Measurements from ENCODE around the gene AOC1. TPM values are rescaled to one million over a fixed set of nuclear protein-coding genes. Genes with fewer than 3 reads are reported as not detected.

Gene AOC1
- total RNA-seq (2022; extraction: Qiagen RNA extraction), result 0.02 to 0.07 TPM (median 0.05 TPM) in 4 of 5 replicates, not detected in the other

GRCh38 chr7:150852371-150852905, at the start of gene AOC1:
Gene AOC1, plus strand, starts transcription at chr7:150852517. Its CDS starts 3,954 bp downstream, at chr7:150856471.

Other genes starting within 250 kb of the AOC1 start
- gene GIMAP6, start 220.1 kb upstream of the AOC1 start, total RNA-seq (2022; extraction: Qiagen RNA extraction), result not detected in 5 replicates
- gene GIMAP2, start 166.8 kb upstream of the AOC1 start, total RNA-seq (2022; extraction: Qiagen RNA extraction), result not detected in 5 replicates
- gene GIMAP1, start 135.9 kb upstream of the AOC1 start, total RNA-seq (2022; extraction: Qiagen RNA extraction), result not detected in 5 replicates
- gene GIMAP5, start 115.1 kb upstream of the AOC1 start, total RNA-seq (2022; extraction: Qiagen RNA extraction), result 0.05 to 0.11 TPM (median 0.08 TPM) in 3 of 5 replicates, not detected in the others
- gene TMEM176B, start 52.2 kb upstream of the AOC1 start, total RNA-seq (2022; extraction: Qiagen RNA extraction), result 0.06 to 0.17 TPM (median 0.14 TPM) in 3 of 5 replicates, not detected in the others
- gene TMEM176A, start 51.7 kb upstream of the AOC1 start, total RNA-seq (2022; extraction: Qiagen RNA extraction), result 0.16 TPM in 1 of 5 replicates, not detected in the others
- gene KCNH2, start 125.8 kb downstream of the AOC1 start, total RNA-seq (2022; extraction: Qiagen RNA extraction), result 4.0 to 5.9 TPM (median 5.4 TPM) in 5 replicates
- 0.30 to 0.69 TPM (median 0.58 TPM) in 5 replicates for gene NOS3, start 138.5 kb downstream of the AOC1 start, total RNA-seq (2022; extraction: Qiagen RNA extraction)
- 0.28 to 0.88 TPM (median 0.71 TPM) in 5 replicates for gene ATG9B, start 172.0 kb downstream of the AOC1 start, total RNA-seq (2022; extraction: Qiagen RNA extraction)
- 36.9 to 51.7 TPM (median 49.2 TPM) in 5 replicates for gene ABCB8, start 175.9 kb downstream of the AOC1 start, total RNA-seq (2022; extraction: Qiagen RNA extraction)
- 5.1 to 9.9 TPM (median 8.9 TPM) in 5 replicates for gene ASIC3, start 196.0 kb downstream of the AOC1 start, total RNA-seq (2022; extraction: Qiagen RNA extraction)
- 29.4 to 32.4 TPM (median 30.5 TPM) in 5 replicates for gene CDK5, start 205.4 kb downstream of the AOC1 start, total RNA-seq (2022; extraction: Qiagen RNA extraction)
- 168 to 269 TPM (median 251 TPM) in 5 replicates for gene SLC4A2, start 207.1 kb downstream of the AOC1 start, total RNA-seq (2022; extraction: Qiagen RNA extraction)
- gene FASTK, start 228.3 kb downstream of the AOC1 start, total RNA-seq (2022; extraction: Qiagen RNA extraction), result 54.6 to 80.1 TPM (median 75.3 TPM) in 5 replicates
- 36.0 to 59.2 TPM (median 58.8 TPM) in 5 replicates for gene TMUB1, start 231.0 kb downstream of the AOC1 start, total RNA-seq (2022; extraction: Qiagen RNA extraction)
- 46.2 to 59.5 TPM (median 59.1 TPM) in 5 replicates for gene AGAP3, start 234.0 kb downstream of the AOC1 start, total RNA-seq (2022; extraction: Qiagen RNA extraction)